NCI-H1694 treated with DMSO at 0.1 percent for 48 hours (cell line): ENCODE results near the gene EPYC.

ENCODE experiments used
- DNase-seq: peaks from one replicate; lab custom pipeline; 2025; lab: John Stamatoyannopoulos, UW

EPYC gene

DNA sequence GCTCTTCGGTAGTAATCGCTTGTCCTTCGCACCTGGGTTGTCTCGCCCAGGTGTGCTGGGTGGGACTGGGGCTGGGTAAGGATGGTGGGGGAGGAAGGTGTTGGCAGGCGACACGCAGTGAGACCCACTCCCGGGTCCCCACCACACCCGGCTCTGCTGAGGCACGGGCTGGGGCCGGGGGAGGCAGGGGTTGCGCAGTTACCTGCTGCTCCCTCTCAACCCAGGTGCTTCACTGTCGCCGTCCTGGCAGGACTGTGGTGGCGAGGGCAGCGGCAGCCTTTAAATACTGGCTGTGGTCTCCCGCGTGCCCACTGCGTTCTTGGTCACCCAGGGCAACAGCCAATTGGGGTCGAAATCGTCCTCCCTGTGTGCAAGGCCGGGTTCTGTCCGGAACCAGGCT lies 49.9 kb downstream of the EPYC start, which contains the start of gene CCER1:
Gene CCER1, minus strand, starts transcription at position 256 of the 400 bp plus-strand sequence. CDS start 434 bp downstream, outside the sequence.
- no peak for DNase-seq

GRCh38 chr12:90954428-90954827 lies 50.3 kb downstream of the EPYC start:
- DNase-seq: no peak

GRCh38 chr12:90953956-90954421 lies 50.8 kb downstream of the EPYC start:
- no peak for DNase-seq

DNA sequence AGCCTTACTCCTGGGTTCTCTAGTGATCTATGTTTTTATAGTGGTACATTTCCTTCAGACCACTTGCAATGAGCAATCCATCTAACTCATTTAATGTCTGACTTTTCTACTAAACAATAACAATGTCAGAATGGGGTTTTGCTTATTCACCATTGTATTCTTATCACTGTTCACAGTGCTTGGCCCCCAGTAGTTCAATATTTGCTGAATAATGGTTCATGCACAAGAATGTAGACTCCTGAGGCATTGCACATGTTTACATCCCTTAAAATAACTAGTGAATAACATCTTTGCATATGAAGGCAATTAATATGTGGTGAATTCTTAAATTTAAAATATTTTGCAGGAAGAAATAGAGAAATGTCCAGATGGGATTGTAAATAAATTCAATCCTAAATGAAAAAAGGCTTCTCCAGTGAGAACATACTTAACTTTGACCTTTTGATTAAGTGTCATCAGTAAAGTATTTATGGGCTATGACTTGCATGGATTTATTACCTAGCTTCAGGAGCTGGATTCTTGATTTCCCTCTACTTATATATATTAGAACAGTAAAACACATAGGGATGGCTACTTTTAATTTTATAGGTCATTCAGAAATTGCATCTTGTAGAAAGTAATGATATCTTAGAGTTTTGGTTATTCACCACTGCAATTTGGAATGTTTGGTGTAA lies 53.2 kb downstream of the EPYC start:
- DNase-seq: no peak

- no peak for DNase-seq
Measured at GRCh38 chr12:90947869-90948268, 56.9 kb downstream of the EPYC start.

GRCh38 chr12:90945070-90945649 lies 59.6 kb downstream of the EPYC start:
- DNase-seq: peak; percentile 21

DNA sequence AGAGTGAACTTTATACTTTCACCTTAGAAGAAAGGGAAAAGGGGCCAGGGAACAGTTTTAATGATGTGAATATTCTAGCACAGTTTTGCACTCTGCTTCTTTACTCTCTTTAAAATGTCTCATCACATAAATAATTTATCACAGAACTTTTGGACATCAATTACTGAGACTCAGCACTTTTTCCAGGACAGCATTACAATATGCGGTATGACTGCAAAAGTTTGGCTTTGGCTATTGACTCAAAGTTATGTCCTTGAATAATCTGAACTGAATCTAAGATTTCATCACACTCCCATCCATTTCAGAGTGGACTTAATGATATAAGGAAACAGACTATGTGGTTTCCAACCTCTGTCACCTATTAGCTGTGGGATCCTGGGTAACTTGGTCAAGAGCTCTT lies 61.5 kb downstream of the EPYC start:
- no peak for DNase-seq

- DNase-seq: peak; percentile 67
Measured at GRCh38 chr12:90940872-90941499, 63.8 kb downstream of the EPYC start.

GRCh38 chr12:90939382-90939781 lies 65.4 kb downstream of the EPYC start:
- DNase-seq: no peak

GRCh38 chr12:90938451-90938850 lies 66.3 kb downstream of the EPYC start:
- DNase-seq: no peak

DNA sequence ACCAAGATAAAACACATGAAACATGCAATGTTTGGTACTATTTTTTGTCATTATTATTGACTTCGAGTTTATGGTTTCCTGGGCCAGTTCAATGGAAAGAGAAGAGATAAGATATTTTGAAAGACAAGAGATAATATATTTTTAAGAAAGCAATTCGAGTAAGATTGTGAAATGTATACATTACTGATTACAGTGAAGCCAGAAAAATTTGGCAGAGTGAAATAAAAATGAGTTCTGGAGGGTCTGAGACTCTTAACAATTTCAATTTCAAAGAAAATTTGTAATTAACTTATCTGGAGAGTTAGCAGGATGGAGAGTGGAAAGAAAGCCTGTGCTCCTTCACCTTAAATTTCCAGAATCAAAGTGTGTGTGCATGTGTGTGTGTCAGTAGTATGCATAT lies 67.1 kb downstream of the EPYC start:
- no peak for DNase-seq

- DNase-seq: no peak
Measured at GRCh38 chr12:90936230-90937005, 68.4 kb downstream of the EPYC start.

DNA sequence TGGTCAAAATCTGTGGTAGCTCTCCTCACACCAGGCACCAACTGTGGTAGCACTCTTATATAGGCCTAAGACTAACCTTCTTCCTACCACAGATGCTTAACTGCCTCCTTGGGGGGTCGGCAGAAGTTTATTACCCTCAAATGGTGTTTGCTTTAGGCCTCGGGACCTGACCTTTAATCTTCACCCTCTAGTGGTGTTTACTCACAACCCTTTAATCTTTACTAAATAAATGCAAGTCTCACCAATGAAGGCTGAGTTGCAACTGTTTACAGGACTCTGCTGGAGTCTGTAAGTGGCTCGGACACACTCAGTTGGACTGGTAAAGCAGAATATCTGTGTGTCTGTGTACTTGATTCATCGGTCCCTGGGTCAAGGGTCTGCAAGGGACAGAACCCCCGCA lies 79.2 kb downstream of the EPYC start:
- DNase-seq: no peak

GRCh38 chr12:90924406-90924805 lies 80.4 kb downstream of the EPYC start:
- peak; percentile 17 for DNase-seq

DNA sequence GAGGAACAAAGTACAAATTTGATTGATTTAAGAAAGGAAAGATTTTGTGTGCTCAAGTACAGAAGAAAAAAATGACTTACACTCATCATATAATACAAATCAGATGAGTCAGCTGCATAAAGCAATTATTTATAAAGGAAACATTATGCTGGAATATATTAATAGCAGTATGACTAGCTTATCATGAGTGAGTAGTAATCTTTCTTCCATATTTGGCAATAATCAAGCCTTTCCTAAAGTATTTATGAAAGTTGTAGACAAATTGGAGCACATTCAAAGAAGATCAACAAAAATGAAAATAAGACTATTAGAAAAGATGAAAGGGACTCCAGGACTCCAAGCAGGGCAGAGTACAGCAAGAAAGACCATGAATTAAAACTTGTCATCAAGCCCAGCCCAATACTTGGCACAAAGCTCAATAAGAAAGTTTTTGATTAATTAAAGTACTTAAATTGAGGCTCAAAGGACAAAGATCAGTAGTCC lies 82.6 kb downstream of the EPYC start:
- DNase-seq: no peak

GRCh38 chr12:90921536-90921935 lies 83.2 kb downstream of the EPYC start:
- DNase-seq: no peak

DNA sequence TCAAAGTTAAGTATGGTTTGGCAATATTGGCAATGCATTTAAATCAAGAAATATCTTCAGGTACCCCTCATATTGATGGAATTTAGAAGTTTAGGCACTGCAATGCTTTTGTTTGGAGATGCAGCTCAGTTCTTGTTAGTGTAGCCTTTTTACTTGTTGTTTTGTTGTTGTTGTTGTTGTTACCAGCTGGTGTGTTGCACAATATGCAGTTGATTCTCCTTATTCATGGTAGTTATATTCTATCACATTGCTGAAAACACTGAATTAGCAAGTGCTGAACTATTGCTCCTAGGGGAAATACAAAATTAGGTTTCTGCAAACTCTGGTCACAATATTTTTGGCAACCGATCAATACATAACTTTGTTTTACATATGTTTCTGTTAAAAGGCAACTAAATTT lies 84.5 kb downstream of the EPYC start:
- DNase-seq: no peak

DNA sequence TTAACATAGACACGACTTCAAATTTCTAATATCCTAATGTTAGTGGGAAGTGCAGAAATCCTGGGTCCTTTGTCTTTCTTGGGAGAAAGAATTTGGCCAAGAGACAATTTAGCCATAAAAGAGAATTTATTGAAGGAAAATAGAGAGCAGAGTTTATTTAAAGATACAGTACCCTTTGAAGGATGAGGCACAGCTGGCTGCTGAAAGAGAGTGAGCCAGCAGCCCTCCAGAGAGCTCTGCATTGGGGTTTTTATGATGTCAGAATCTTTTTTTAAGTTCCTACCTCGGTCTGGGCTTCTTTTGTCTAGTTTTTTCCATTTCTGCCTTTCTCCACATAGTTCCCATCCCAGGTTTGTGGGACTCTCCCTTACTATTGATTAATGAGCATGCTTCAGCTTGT lies 87.3 kb downstream of the EPYC start:
- no peak for DNase-seq

- no peak for DNase-seq
Measured at GRCh38 chr12:90916516-90916915, 88.3 kb downstream of the EPYC start.

GRCh38 chr12:90915353-90915752 lies 89.4 kb downstream of the EPYC start:
- no peak for DNase-seq
